HEK293 (cell line): Measurements from ENCODE around the gene KITLG.

Source experiments
- CTCF ChIP-seq: fragments of 450-650 bp; formaldehyde crosslinking; IDR thresholded peaks from 2 replicates; pipeline ENCODE4 v1.5.1; 2016; ENCODE audit warnings: missing biosample characterization, missing genetic modification characterization
- REPIN1 ChIP-seq: fragments of 450-650 bp; formaldehyde crosslinking; IDR thresholded peaks from 2 replicates; pipeline ENCODE4 v1.5.1; 2017; ENCODE audit warnings: missing biosample characterization, missing genetic modification characterization, low read depth
- SP2 ChIP-seq: fragments of 450-650 bp; formaldehyde crosslinking; IDR thresholded peaks from 2 replicates; pipeline ENCODE4 v1.5.1; 2016; ENCODE audit warnings: missing biosample characterization, missing genetic modification characterization
- ZNF121 ChIP-seq: fragments of 450-650 bp; formaldehyde crosslinking; IDR thresholded peaks from 2 replicates; pipeline ENCODE4 v1.5.1; 2016; ENCODE audit warnings: missing biosample characterization, missing genetic modification characterization
- ZNF146 ChIP-seq: fragments of 450-650 bp; formaldehyde crosslinking; IDR thresholded peaks from 2 replicates; pipeline ENCODE4 v1.5.1; 2016; ENCODE audit warnings: missing biosample characterization, missing genetic modification characterization
- ZNF155 ChIP-seq: fragments of 450-650 bp; formaldehyde crosslinking; IDR thresholded peaks from 2 replicates; pipeline ENCODE4 v1.5.1; 2016; ENCODE audit warnings: missing biosample characterization, missing genetic modification characterization
- ZNF433 ChIP-seq: fragments of 450-650 bp; formaldehyde crosslinking; IDR thresholded peaks from 2 replicates; pipeline ENCODE4 v1.5.1; 2016; ENCODE audit warnings: missing biosample characterization, missing genetic modification characterization, low read depth
- ZNF580 ChIP-seq: fragments of 450-650 bp; formaldehyde crosslinking; IDR thresholded peaks from 2 replicates; pipeline ENCODE4 v1.5.1; 2016; ENCODE audit warnings: missing biosample characterization, missing genetic modification characterization

- TF ChIP-seq CTCF (tag by site-specific recombination) (no peak), ZNF433 (tag by site-specific recombination) (no peak), ZNF146 (tag by site-specific recombination) (no peak), SP2 (no peak), ZNF155 (no peak), ZNF121 (tag by site-specific recombination) (no peak), REPIN1 (tag by site-specific recombination) (no peak), ZNF580 (tag by site-specific recombination) (no peak)
These were observed 35.0 kb downstream of the KITLG start for GRCh38 chr12:88544991-88545980.
